NCI-H2029 treated with DMSO at 0.1 percent for 48 hours (cell line): Measurements from ENCODE around the gene BBS7.

ENCODE experiments used
- DNase-seq: peaks from one replicate; lab custom pipeline; 2025; lab: John Stamatoyannopoulos, UW

The BBS7 gene

GRCh38 chr4:121824950-121825349 is 45.3 kb downstream of the BBS7 start:
- no peak for DNase-seq

- peak; percentile 29 for DNase-seq
Observed at GRCh38 chr4:121824171-121824527, 46.1 kb downstream of the BBS7 start.

- peak; percentile 71 for DNase-seq
Observed at GRCh38 chr4:121823505-121824170, 46.6 kb downstream of the BBS7 start, which contains the start of gene CCNA2. TSS of gene CCNA2 (minus strand) at chr4:121823883. CDS start at chr4:121823628, 255 bp downstream.

- no peak for DNase-seq
Observed at GRCh38 chr4:121822796-121823504, 47.3 kb downstream of the BBS7 start.

- DNase-seq, result no peak
Observed at GRCh38 chr4:121822047-121822446, 48.2 kb downstream of the BBS7 start.

GRCh38 chr4:121819216-121819965 is 50.9 kb downstream of the BBS7 start:
- DNase-seq, result no peak

- no peak for DNase-seq
Observed at GRCh38 chr4:121818215-121818614, 52.1 kb downstream of the BBS7 start.

- no peak for DNase-seq
Observed at GRCh38 chr4:121817701-121818100, 52.6 kb downstream of the BBS7 start.

GRCh38 chr4:121817006-121817405 is 53.3 kb downstream of the BBS7 start:
- no peak for DNase-seq

- DNase-seq, result no peak
Observed at GRCh38 chr4:121814756-121815155, 55.5 kb downstream of the BBS7 start.

- no peak for DNase-seq
Observed at GRCh38 chr4:121811122-121811521, 59.2 kb downstream of the BBS7 start.

GRCh38 chr4:121806411-121806810 is 63.9 kb downstream of the BBS7 start:
- no peak for DNase-seq

GRCh38 chr4:121801715-121802075 is 68.6 kb downstream of the BBS7 start:
- no peak for DNase-seq

- DNase-seq, result peak; percentile 79
Observed at GRCh38 chr4:121800961-121801714, 69.1 kb downstream of the BBS7 start, which contains the start of gene EXOSC9. TSS of gene EXOSC9 (plus strand) at chr4:121801323. CDS start at chr4:121801425, 102 bp downstream.

GRCh38 chr4:121800638-121800960 is 69.7 kb downstream of the BBS7 start:
- no peak for DNase-seq

GRCh38 chr4:121799867-121800501 is 70.3 kb downstream of the BBS7 start:
- no peak for DNase-seq

GRCh38 chr4:121799208-121799823 is 71.0 kb downstream of the BBS7 start:
- DNase-seq, result no peak

GRCh38 chr4:121796283-121796682 is 74.0 kb downstream of the BBS7 start:
- DNase-seq, result no peak

- DNase-seq, result no peak
Observed at GRCh38 chr4:121794505-121795188, 75.6 kb downstream of the BBS7 start.

- no peak for DNase-seq
Observed at GRCh38 chr4:121792966-121793365, 77.3 kb downstream of the BBS7 start.

- no peak for DNase-seq
Observed at GRCh38 chr4:121791481-121791880, 78.8 kb downstream of the BBS7 start.
